Astrocyte (in vitro differentiated cells and primary cell): Measurements from ENCODE around the gene TMEM259. TPM values are rescaled to one million over a fixed set of nuclear protein-coding genes. Genes with fewer than 3 reads are reported as not detected.
A peak's percentile ranks its signal among the peaks of the same experiment; 100 is the strongest.

ENCODE experiments used
- DNase-seq: peaks from one replicate; pipeline ENCODE4 v3.0.0-alpha.2; 2010; ENCODE audit warnings: low read depth
- FAIRE-seq: peaks from 2 replicates; lab custom pipeline; 2011; peaks lifted over from hg19 to GRCh38; lab: Jason Lieb, UNC
- H2AFZ ChIP-seq: 2 replicates; pipeline ENCODE4 v1.6.0; 2012; ENCODE audit warnings: low read depth, low read length, inconsistent platforms
- H3K27ac ChIP-seq: 2 replicates; pipeline ENCODE4 v1.5.1; 2011; ENCODE audit warnings: low read depth, low read length, inconsistent platforms
- H3K27me3 ChIP-seq: 2 replicates; pipeline ENCODE4 v1.6.0; 2011; ENCODE audit warnings: low read length, inconsistent platforms; ENCODE audit not compliant: insufficient read depth
- H3K36me3 ChIP-seq: 2 replicates; pipeline ENCODE4 v1.5.1; 2011; ENCODE audit warnings: low read length, inconsistent platforms; ENCODE audit not compliant: insufficient read depth
- H3K4me1 ChIP-seq: 2 replicates; pipeline ENCODE4 v1.5.1; 2011; ENCODE audit warnings: low read length, inconsistent platforms; ENCODE audit not compliant: insufficient read depth
- H3K4me2 ChIP-seq: 2 replicates; pipeline ENCODE4 v1.6.0; 2012; ENCODE audit warnings: low read length, inconsistent platforms
- H3K4me3 ChIP-seq: 2 replicates; pipeline ENCODE4 v1.5.1; 2011; ENCODE audit warnings: low read depth, mild to moderate bottlenecking, low read length, inconsistent platforms; ENCODE audit not compliant: insufficient read depth
- H3K79me2 ChIP-seq: 2 replicates; pipeline ENCODE4 v1.6.0; 2012; ENCODE audit warnings: mild to moderate bottlenecking, low read length, inconsistent platforms; ENCODE audit not compliant: insufficient read depth
- H3K9ac ChIP-seq: 2 replicates; pipeline ENCODE4 v1.6.0; 2012; ENCODE audit warnings: mild to moderate bottlenecking, low read length, inconsistent platforms
- H3K9me3 ChIP-seq: 2 replicates; pipeline ENCODE4 v1.5.1; 2012; ENCODE audit warnings: low read depth, mild to moderate bottlenecking, low read length, inconsistent platforms; ENCODE audit not compliant: insufficient read depth
- H4K20me1 ChIP-seq: 2 replicates; pipeline ENCODE4 v1.6.0; 2012; ENCODE audit warnings: low read length, inconsistent platforms; ENCODE audit not compliant: insufficient read depth
- H3K27ac Mint-ChIP-seq: one replicate; pipeline ENCODE4 v1.8.0; 2021; ENCODE audit warnings: mild to moderate bottlenecking, mixed read lengths; ENCODE audit not compliant: unreplicated experiment
- H3K27me3 Mint-ChIP-seq: one replicate; pipeline ENCODE4 v1.8.0; 2021; ENCODE audit warnings: low read depth, mixed read lengths; ENCODE audit not compliant: unreplicated experiment
- H3K36me3 Mint-ChIP-seq: one replicate; pipeline ENCODE4 v1.8.0; 2021; ENCODE audit warnings: low read depth, mixed read lengths; ENCODE audit not compliant: unreplicated experiment
- H3K4me1 Mint-ChIP-seq: one replicate; pipeline ENCODE4 v1.8.0; 2021; ENCODE audit warnings: low read depth, mixed read lengths; ENCODE audit not compliant: unreplicated experiment
- H3K4me3 Mint-ChIP-seq: one replicate; pipeline ENCODE4 v1.8.0; 2021; ENCODE audit warnings: mild to moderate bottlenecking, moderate library complexity, mixed read lengths; ENCODE audit not compliant: unreplicated experiment
- H3K9me3 Mint-ChIP-seq: one replicate; pipeline ENCODE4 v1.8.0; 2021; ENCODE audit warnings: mild to moderate bottlenecking, mixed read lengths; ENCODE audit not compliant: unreplicated experiment
- CTCF ChIP-seq: IDR thresholded peaks from 2 replicates; pipeline ENCODE4 v1.5.1; 2011; ENCODE audit warnings: low read depth, mild to moderate bottlenecking, inconsistent platforms, low read length, moderate library complexity; ENCODE audit not compliant: insufficient read depth
- EZH2 ChIP-seq: IDR thresholded peaks from 2 replicates; pipeline ENCODE4 v1.6.1; 2012; ENCODE audit warnings: mild to moderate bottlenecking, low read length, inconsistent platforms; ENCODE audit not compliant: insufficient read depth
- total RNA-seq: library from RNA; stranded (reverse); gene quantifications from 2 replicates; pipeline ENCODE4 v1.2.1, GENCODE V29; 2021

TMEM259 gene
- total RNA-seq, 1 donor from 2014 or later = 155 TPM

DNA sequence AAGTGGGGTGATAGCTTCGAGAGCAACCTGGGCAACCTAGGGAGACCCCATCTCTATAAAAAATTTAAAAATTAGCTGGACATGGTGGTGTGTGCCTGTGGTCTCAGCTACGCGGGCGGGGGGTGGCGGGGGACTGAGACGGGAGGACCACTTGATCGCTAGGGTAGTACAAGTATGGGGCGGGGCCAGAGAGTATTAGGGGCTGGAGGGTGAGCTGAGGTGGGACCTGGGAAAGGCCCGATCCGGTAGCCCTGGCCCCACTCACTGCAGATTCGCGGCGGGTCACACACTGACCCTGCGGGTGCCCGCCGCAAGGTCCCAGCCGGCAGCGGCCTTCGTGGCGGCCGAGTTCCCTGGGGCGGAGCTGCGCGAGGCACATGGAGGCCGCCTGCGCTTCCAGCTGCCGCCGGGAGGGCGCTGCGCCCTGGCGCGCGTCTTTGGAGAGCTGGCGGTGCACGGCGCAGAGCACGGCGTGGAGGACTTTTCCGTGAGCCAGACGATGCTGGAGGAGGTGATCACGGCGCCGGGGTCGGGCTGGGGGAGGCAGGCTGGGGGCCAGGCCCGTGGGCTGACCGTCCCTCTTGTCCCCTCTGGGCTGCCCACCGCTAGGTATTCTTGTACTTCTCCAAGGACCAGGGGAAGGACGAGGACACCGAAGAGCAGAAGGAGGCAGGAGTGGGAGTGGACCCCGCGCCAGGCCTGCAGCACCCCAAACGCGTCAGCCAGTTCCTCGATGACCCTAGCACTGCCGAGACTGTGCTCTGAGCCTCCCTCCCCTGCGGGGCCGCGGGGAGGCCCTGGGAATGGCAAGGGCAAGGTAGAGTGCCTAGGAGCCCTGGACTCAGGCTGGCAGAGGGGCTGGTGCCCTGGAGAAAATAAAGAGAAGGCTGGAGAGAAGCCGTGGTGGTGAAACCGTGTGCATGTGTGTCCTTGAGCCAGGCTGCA is 44.0 kb upstream of the TMEM259 start:
- DNase-seq (peak; percentile 51), FAIRE-seq (no peak)
- no peak for TF ChIP-seq CTCF
- no peak for TF ChIP-seq EZH2
- Mint-ChIP-seq H3K4me3 (peak overlapping the region; percentile 20), H3K4me1 (peaks cover 3% of the 10 kb centered on the region), H3K9me3 (no peaks in the 10 kb centered on the region), H3K36me3 (no peaks in the 10 kb centered on the region), H3K27ac (no peak overlapping the region), H3K27me3 (peaks cover 18% of the 10 kb centered on the region)
- Histone ChIP-seq H3K4me2 (peak overlapping the region; percentile 22), H2AFZ (no peak overlapping the region), H3K9ac (no peak overlapping the region), H3K36me3 (no peaks in the 10 kb centered on the region), H3K9me3 (no peaks in the 10 kb centered on the region), H4K20me1 (peaks cover 9% of the 10 kb centered on the region), H3K4me3 (no peak overlapping the region), H3K79me2 (no peaks in the 10 kb centered on the region), H3K4me1 (peaks cover 3% of the 10 kb centered on the region), H3K27ac (no peak overlapping the region), H3K27me3 (peaks cover 16% of the 10 kb centered on the region)

DNA sequence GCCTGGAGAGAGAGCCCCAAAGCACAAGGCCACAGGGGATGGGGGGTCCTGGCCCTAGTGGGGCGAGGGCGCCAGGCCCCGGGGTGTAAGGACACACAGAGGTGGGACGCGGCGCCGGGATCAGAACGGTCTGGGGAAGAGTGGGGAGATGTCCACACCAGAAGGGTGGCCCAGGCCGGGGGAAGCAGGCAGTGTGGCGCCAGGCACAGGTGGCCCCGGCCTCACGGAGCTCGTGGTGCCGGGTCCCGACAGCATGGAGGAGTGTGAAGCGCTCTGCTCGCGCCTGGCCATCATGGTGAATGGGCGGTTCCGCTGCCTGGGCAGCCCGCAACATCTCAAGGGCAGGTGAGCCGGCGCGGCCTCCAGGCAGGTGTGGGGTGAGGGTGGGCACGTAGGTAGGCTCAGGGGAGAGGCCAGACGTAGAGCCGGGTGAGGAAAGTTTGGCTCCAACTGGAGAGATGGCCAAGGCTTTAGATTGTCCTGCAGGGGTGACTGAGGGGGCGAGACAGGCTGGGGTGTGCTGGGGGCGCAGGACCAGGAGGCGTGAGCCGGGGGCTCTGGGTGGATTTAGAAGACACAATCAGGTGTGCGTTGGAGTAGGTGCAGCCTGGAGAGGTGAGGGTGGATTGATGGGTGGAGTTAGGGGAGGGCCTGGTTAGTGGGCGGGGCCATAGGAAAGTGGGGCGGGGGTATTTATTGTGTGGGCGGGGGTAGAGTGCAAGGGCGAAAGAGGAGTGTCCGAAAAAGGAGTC is 43.2 kb upstream of the TMEM259 start:
- FAIRE-seq (no peak), DNase-seq (no peak)
- H3K36me3 ChIP-seq = no peaks in the 10 kb centered on the region
- peaks cover 10% of the 10 kb centered on the region for H3K27me3 ChIP-seq
- no peak overlapping the region for H3K9ac ChIP-seq
- H3K9me3 Mint-ChIP-seq = no peaks in the 10 kb centered on the region
- no peak overlapping the region for H3K27ac Mint-ChIP-seq
- H2AFZ ChIP-seq = no peak overlapping the region
- H3K4me2 ChIP-seq = no peak overlapping the region
- H3K9me3 ChIP-seq = no peaks in the 10 kb centered on the region
- no peak overlapping the region for H3K4me3 ChIP-seq
- no peak overlapping the region for H3K4me3 Mint-ChIP-seq
- peaks cover 3% of the 10 kb centered on the region for H3K4me1 ChIP-seq
- H4K20me1 ChIP-seq = peaks cover 9% of the 10 kb centered on the region
- no peaks in the 10 kb centered on the region for H3K36me3 Mint-ChIP-seq
- no peaks in the 10 kb centered on the region for H3K79me2 ChIP-seq
- H3K27ac ChIP-seq = no peak overlapping the region
- peaks cover 3% of the 10 kb centered on the region for H3K4me1 Mint-ChIP-seq
- peaks cover 12% of the 10 kb centered on the region for H3K27me3 Mint-ChIP-seq
- no peak for TF ChIP-seq CTCF
- TF ChIP-seq EZH2 = no peak
